ENCODE measurements around the gene BEST3.
"Not testable (repeated sequence)": the region's sequence is repeated elsewhere in the genome, so short reads cannot be mapped to it uniquely, and the experiment has no call there.

Gene BEST3

GRCh38 chr12:69687390-69687789, 11.7 kb downstream of the BEST3 start:
- DNase-seq, result no peak

- no peak for DNase-seq
Measured at GRCh38 chr12:69686731-69687130, 12.4 kb downstream of the BEST3 start.

- no peak for DNase-seq
Measured at GRCh38 chr12:69685810-69686209, 13.3 kb downstream of the BEST3 start.

GRCh38 chr12:69684466-69684865, 14.6 kb downstream of the BEST3 start:
- DNase-seq, result no peak

GRCh38 chr12:69682110-69682755, 16.9 kb downstream of the BEST3 start:
- DNase-seq, result no peak

- DNase-seq, result no peak
Measured at GRCh38 chr12:69679119-69679518, 20.0 kb downstream of the BEST3 start.

- DNase-seq, result no peak
Measured at GRCh38 chr12:69676257-69677012, 22.7 kb downstream of the BEST3 start.

GRCh38 chr12:69672195-69672594, 26.9 kb downstream of the BEST3 start:
- DNase-seq, result no peak

- DNase-seq, result no peak
Measured at GRCh38 chr12:69671597-69671996, 27.5 kb downstream of the BEST3 start.

GRCh38 chr12:69666798-69667197, 32.3 kb downstream of the BEST3 start:
- no peak for DNase-seq

- DNase-seq, result not testable (repeated sequence)
Measured at GRCh38 chr12:69664930-69665377, 34.1 kb downstream of the BEST3 start.

GRCh38 chr12:69663726-69664125, 35.4 kb downstream of the BEST3 start:
- DNase-seq, result no peak

- no peak for DNase-seq
Measured at GRCh38 chr12:69662764-69663163, 36.3 kb downstream of the BEST3 start.

- DNase-seq, result no peak
Measured at GRCh38 chr12:69661386-69661785, 37.7 kb downstream of the BEST3 start.

- DNase-seq, result no peak
Measured at GRCh38 chr12:69660164-69660863, 38.8 kb downstream of the BEST3 start.

GRCh38 chr12:69658203-69658602, 40.9 kb downstream of the BEST3 start:
- DNase-seq, result no peak

- DNase-seq, result no peak
Measured at GRCh38 chr12:69657376-69658137, 41.5 kb downstream of the BEST3 start.

- DNase-seq, result no peak
Measured at GRCh38 chr12:69655616-69656340, 43.3 kb downstream of the BEST3 start.

- no peak for DNase-seq
Measured at GRCh38 chr12:69653703-69654102, 45.4 kb downstream of the BEST3 start.

GRCh38 chr12:69651922-69652321, 47.2 kb downstream of the BEST3 start:
- DNase-seq, result no peak

- DNase-seq, result no peak
Measured at GRCh38 chr12:69649529-69649928, 49.6 kb downstream of the BEST3 start.

- no peak for DNase-seq
Measured at GRCh38 chr12:69648476-69648875, 50.6 kb downstream of the BEST3 start.

All from effector CD8-positive, alpha-beta T cell (primary cell).